Ovary (tissue), 9 donors: Measurements from ENCODE around the gene COL15A1. TPM values are rescaled to one million over a fixed set of nuclear protein-coding genes. Genes with fewer than 3 reads are reported as not detected.
"Not testable (repeated sequence)": the region's sequence is repeated elsewhere in the genome, so short reads cannot be mapped to it uniquely, and the experiment has no call there.

Experiments used
- DNase-seq, 5 donors: peaks; one replicate each; pipeline ENCODE4 v3.0.0-alpha.2; 2019 to 2020
- H3K27ac ChIP-seq, 2 donors: fragments of 200-600 bp; one replicate each; pipeline versions ENCODE4 v1.5.1 to v1.8.0; 2019 to 2022
- H3K27me3 ChIP-seq: fragments of 200-600 bp; one replicate; pipeline ENCODE4 v1.8.0; 2022
- H3K36me3 ChIP-seq: fragments of 200-600 bp; sonication (generic); one replicate; pipeline ENCODE4 v1.5.1; 2019
- H3K4me1 ChIP-seq: one replicate; pipeline ENCODE4 v1.8.1; 2013; ENCODE audit warnings: mild to moderate bottlenecking, moderate library complexity; ENCODE audit not compliant: insufficient read depth
- H3K4me3 ChIP-seq: fragments of 200-600 bp; sonication (generic); one replicate; pipeline ENCODE4 v1.5.1; 2017
- H3K9me3 ChIP-seq, 2 donors: fragments of 200-600 bp in 1 of 2; sonication (generic) in 1 of 2; one replicate each; pipeline versions ENCODE4 v1.5.1 to v1.8.1; 2013 to 2019; ENCODE audit warnings: mild to moderate bottlenecking in 1 of 2, moderate library complexity in 1 of 2
- EP300 ChIP-seq: sonication (generic); formaldehyde crosslinking; IDR thresholded peaks from one replicate; pipeline ENCODE4 v1.6.1; 2017; ENCODE audit warnings: antibody characterized with exemption
- POLR2A ChIP-seq: fragments of 450-650 bp; IDR thresholded peaks from one replicate; pipeline ENCODE4 v1.6.1; 2017; ENCODE audit warnings: antibody characterized with exemption, mild to moderate bottlenecking, moderate library complexity
- WGBS, 3 donors: extraction: QIAGEN DNeasy Blood & Tissue Kit in 1 of 3; methylation state at CpG; one replicate each; pipeline versions ENCODE4 v1.1.5 to v1.1.7; 2013 to 2017; 5-methylcytosine and 5-hydroxymethylcytosine counted together
- intact Hi-C, 4 donors: fragments of 100-400 bp; cut with DNase I; formaldehyde crosslinking; loops; one replicate each; pipeline versions ENCODE4 v1.11.0 to v1.15.1; 2022 to 2023
- polyA plus RNA-seq, 2 donors: library from polyadenylated mRNA; stranded (reverse); fragments of 200-250 nt in 1 of 2; fragments of 350-450 nt in 1 of 2; fragmentation: Illumina TruSeq in 1 of 2; extraction: RNeasy Lipid Tissue Mini Kit (QIAGEN cat#74804) in 1 of 2; gene quantifications; one replicate each; pipeline ENCODE4 v1.2.3, GENCODE V29; 2013 to 2014
- total RNA-seq, 7 donors: library from RNA; depleted of rRNA in 2 of 7; stranded (reverse); fragments of >200 nt in 2 of 7; fragmentation: NEBNext Ultra II Directional in 3 of 7; extraction: Animal tissue kit (Norgen Biotek cat#: 25700) in 3 of 7; gene quantifications; one replicate each; pipeline versions ENCODE4 v1.1.0 to v1.2.4, GENCODE V29; 2016 to 2023
- TF ChIP-seq, protein P1 (sequence below), 3 donors: fragments of 450-650 bp in 2 of 3; fragments of 200-600 bp in 1 of 3; IDR thresholded peaks; one replicate each; pipeline versions ENCODE4 v1.5.1 to v1.8.0; 2016 to 2022; ENCODE audit warnings: antibody characterized with exemption in 3 of 3, mild to moderate bottlenecking in 1 of 3
- donor health status: DM: no; HTN: no; CAD: no; lungs with moderate emphysema.
- donor health status: DM: no; HTN: no; CAD: no.
- donor health status: Bipolar disorder and iron deficiency.
- donor health status: DM: yes; HTN: yes; CAD: no.
- donor health status: DM: no; HTN: no; CAD: no.
- donor health status: DM: yes; HTN: yes; CAD: no.

COL15A1 gene
- total and polyA plus RNA-seq, 9 donors = 12.8 to 195 (median 48.6) TPM

DNA sequence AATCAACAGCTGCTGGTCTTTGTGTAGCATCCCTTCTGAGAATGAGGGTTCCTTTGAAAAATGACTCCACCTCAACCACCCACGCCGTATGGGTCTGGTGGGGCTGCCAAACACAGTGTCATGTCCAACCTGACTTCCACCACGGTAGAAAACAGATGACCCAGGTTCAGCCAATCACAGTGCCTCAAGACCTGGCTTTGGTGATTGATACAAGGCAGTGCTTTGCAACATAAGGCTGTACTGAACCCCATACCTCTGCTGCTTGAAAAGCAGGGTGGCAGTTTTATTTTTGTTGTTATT, 149.7 kb downstream of the COL15A1 start:
- H3K27ac ChIP-seq = no peak overlapping the region
- no peak overlapping the region for H3K4me3 ChIP-seq
- DNase-seq = no peak
- intact Hi-C loops = no loop called here
- H3K36me3 ChIP-seq = no peaks in the 10 kb centered on the region
- no peak for TF ChIP-seq EP300
- TF ChIP-seq, protein P1, sequence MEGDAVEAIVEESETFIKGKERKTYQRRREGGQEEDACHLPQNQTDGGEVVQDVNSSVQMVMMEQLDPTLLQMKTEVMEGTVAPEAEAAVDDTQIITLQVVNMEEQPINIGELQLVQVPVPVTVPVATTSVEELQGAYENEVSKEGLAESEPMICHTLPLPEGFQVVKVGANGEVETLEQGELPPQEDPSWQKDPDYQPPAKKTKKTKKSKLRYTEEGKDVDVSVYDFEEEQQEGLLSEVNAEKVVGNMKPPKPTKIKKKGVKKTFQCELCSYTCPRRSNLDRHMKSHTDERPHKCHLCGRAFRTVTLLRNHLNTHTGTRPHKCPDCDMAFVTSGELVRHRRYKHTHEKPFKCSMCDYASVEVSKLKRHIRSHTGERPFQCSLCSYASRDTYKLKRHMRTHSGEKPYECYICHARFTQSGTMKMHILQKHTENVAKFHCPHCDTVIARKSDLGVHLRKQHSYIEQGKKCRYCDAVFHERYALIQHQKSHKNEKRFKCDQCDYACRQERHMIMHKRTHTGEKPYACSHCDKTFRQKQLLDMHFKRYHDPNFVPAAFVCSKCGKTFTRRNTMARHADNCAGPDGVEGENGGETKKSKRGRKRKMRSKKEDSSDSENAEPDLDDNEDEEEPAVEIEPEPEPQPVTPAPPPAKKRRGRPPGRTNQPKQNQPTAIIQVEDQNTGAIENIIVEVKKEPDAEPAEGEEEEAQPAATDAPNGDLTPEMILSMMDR (IDR thresholded peaks at IDR 0.05) = no peak
- no peak for TF ChIP-seq POLR2A
- H3K9me3 ChIP-seq = no peaks in the 10 kb centered on the region
- WGBS, 3 donors = 71 to 77% (median 73%) methylated on average over 3 of the region's 3 CpGs
- no peaks in the 10 kb centered on the region for H3K27me3 ChIP-seq
- no peaks in the 10 kb centered on the region for H3K4me1 ChIP-seq

DNA sequence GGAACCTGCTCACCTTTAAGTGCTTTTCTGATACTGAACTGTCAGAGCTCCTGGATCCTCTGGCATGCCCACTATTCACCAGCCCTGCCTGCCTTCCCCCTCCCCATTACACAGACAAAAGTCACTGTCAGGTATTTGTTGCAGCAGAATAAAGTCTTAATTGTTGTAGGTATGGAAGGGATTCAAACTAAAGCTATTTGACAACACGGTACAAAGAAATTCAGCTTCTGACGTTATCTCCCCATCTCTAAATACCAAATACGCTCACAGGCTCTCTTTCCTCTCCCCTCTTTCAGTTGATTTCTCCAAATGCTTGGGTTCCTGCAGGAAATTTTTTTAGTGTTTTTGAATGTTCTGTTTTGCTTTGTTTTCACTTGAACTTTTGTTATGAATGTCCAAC, 151.9 kb downstream of the COL15A1 start:
- DNase-seq = no peak
- 50 to 63% (median 62%) methylated on average over 3 of the region's 3 CpGs for WGBS, 3 donors
- H3K36me3 ChIP-seq = no peaks in the 10 kb centered on the region
- no peaks in the 10 kb centered on the region for H3K9me3 ChIP-seq
- no peak overlapping the region for H3K27ac ChIP-seq
- H3K4me1 ChIP-seq = no peaks in the 10 kb centered on the region
- H3K27me3 ChIP-seq = no peaks in the 10 kb centered on the region
- TF ChIP-seq EP300 (no peak), POLR2A (no peak)
- TF ChIP-seq, protein P1 (IDR thresholded peaks at IDR 0.05) = no peak
- intact Hi-C loops = no loop called here
- H3K4me3 ChIP-seq = no peak overlapping the region

- TF ChIP-seq EP300 = no peak
- TF ChIP-seq, protein P1 (IDR thresholded peaks at IDR 0.05) = no peak
- no peak for TF ChIP-seq POLR2A
- Histone ChIP-seq H3K27me3 (no peaks in the 10 kb centered on the region), H3K9me3 (no peaks in the 10 kb centered on the region), H3K4me3 (no peak overlapping the region), H3K27ac (no peak overlapping the region), H3K36me3 (no peaks in the 10 kb centered on the region), H3K4me1 (no peaks in the 10 kb centered on the region)
- no peak for DNase-seq
- intact Hi-C loops = no loop called here
- 75 to 79% (median 76%) methylated on average over 3 of the region's 3 CpGs for WGBS, 3 donors
These were observed 152.7 kb downstream of the COL15A1 start for GRCh38 chr9:99096409-99096808.

DNA sequence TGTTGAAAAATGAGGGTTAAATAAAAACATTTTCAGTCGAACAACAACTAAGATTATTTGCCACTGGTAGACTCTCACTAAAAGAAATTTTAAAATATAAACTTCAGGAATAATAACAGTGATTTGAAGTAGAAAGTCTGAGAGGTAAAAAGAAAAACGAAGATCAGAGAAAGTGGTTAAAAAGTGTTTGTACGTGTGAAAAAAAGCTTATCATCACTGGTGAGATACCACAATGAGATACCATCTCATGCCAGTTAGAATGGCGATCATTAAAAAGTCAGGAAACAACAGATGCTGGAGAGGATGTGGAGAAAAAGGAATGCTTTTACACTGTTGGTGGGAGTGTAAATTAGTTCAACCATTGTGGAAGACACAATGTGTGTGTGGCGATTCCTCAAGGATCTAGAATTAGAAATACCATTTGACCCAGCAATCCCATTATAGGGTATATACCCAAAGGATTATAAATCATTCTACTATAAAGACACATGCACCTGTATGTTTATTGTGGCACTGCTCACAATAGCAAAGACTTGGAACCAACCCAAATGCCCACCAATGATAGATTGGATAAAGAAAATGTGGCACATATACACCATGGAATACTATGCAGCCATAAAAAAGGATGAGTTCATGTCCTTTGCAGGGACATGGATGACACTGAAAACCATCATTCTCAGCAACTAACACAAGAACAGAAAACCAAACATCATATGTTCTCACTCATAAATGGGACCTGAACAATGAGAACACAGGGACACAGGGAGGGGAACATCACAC, 156.3 kb downstream of the COL15A1 start:
- H3K9me3 ChIP-seq, H3K36me3 ChIP-seq, intact Hi-C loops, H3K27me3 ChIP-seq, H3K4me1 ChIP-seq, DNase-seq, H3K27ac ChIP-seq, H3K4me3 ChIP-seq: not testable (repeated sequence)
- WGBS, 3 donors = 84 to 89% (median 88%) methylated on average over 5 of the region's 5 CpGs

GRCh38 chr9:99101271-99101670, 157.6 kb downstream of the COL15A1 start:
- H3K27ac ChIP-seq = no peak overlapping the region
- TF ChIP-seq POLR2A (no peak), EP300 (no peak)
- TF ChIP-seq, protein P1 (IDR thresholded peaks at IDR 0.05) = no peak
- no peak for DNase-seq
- no peaks in the 10 kb centered on the region for H3K4me1 ChIP-seq
- H3K27me3 ChIP-seq = no peaks in the 10 kb centered on the region
- no peaks in the 10 kb centered on the region for H3K36me3 ChIP-seq
- H3K9me3 ChIP-seq = no peaks in the 10 kb centered on the region
- intact Hi-C loops = no loop called here
- no peak overlapping the region for H3K4me3 ChIP-seq
- 92 to 96% (median 95%) methylated on average over 5 of the region's 5 CpGs for WGBS, 3 donors
